HG03159 (cell line): ENCODE results near the gene FGF12.

Experiments
- ATAC-seq: cut with Tn5 transposase; IDR thresholded peaks from one replicate; pipeline ENCODE4 v1.9.1; 2021; ENCODE audit warnings: mild to moderate bottlenecking, moderate library complexity; ENCODE audit not compliant: unreplicated experiment

Gene FGF12

DNA sequence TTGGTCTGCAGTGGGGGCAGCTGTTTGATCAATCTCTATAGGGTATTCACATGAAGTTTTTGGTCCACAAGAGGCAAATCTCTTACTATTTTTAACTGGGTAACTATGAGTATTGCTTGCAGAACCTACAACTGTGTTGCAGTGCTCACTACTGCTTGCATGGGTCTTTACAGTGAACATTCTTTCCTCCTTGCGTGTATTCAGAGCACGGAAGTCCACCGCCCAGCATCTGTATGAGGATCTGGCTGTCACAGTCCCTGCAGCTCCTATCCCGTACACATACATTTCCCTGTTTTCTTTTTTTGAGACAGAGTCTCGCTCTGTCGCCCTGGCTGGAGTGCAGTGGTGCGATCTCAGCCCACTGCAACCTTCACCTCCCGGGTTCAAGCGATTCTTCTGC lies 449.9 kb downstream of the FGF12 start:
- no peak for ATAC-seq

DNA sequence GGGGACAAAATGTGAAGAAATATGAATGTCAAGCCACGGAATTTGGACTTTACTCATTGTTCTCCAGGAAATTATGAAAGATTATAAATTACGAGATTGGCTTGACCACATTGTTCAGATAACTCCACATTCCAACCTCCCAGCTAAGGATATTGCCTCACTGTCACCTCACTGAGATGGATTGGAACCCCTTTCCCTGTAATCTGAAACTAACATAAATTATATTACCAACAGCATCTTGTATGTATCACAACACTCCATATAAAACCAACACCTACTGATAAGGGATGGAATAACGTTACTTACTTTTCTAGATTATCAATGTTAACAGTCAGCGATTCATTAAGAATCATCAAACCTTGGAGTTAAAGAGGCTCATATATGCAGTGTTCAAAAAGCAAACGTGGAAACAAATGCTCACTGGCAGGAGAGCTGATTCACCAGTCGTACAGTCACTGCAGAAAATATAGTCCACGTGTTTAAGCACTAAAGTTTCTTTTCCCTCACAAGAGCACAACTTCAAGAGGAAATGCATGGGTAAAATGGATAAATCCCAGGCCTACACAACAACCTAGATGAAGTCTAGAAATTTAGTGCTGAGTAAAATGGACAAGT lies 451.5 kb downstream of the FGF12 start:
- ATAC-seq: no peak

DNA sequence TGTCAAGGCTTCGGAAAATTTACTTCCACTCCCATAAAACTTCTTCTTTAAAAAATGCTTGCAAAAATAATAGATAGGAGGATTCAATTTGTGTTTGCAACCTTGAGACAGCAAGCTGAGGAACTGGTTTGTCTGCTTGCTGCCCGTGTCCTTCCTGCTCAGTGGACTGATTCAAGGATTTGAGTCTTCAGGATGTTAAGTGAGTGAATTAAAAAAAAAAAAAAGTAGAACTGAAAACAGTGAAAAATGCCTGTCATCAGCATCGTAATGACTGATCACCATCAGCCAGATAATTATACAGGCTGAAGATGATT lies 453.7 kb downstream of the FGF12 start:
- ATAC-seq: no peak

DNA sequence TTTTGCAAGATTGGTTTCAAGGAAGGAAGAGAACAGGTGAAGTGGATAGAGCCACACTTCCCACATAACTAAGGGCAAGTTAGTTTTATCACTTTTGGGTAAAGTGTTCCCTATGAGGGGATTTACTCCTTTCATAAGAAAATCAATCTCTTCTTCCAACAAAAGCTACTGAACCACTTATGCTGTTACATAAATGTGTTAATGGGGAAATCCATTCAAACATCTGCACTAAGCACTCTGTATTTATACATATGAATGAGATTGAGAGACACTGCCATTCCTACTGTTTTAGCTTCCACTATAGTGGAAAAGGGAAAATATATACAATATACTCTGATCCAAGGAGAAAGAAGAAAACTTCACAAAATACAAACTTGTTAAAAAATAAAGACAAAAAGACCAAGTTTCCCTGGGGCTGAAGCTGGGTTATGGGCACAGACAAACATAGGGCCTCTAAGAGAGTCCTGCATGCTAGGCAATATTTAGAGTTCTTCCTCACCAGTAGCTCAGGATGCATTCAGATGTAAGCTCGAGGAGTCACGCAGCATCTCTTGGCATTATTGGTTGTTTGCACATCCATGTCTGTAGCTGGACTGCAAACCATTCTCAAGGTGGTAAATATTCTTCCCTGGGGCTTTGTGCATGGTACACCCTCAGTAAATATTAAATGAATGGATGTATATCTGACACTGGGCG lies 454.2 kb downstream of the FGF12 start:
- no peak for ATAC-seq

DNA sequence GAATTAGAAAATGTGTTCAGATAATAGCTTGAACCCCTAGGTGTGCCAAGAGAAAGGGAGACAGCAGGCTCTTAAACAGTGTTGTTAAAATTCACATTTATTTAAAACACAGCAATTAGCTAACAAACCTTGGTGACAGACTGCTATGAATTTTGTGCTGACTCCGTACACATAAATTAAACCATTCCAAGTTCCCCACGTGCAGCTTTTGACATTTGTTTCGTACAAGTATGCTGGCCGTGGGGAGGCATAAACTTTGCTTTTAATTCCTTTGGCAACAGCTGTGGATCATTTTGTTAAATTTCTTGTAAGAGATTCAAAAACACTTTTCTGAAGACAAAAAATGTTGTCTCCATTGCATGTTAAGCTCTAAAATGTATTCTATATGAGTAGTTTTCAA lies 465.3 kb downstream of the FGF12 start:
- no peak for ATAC-seq

DNA sequence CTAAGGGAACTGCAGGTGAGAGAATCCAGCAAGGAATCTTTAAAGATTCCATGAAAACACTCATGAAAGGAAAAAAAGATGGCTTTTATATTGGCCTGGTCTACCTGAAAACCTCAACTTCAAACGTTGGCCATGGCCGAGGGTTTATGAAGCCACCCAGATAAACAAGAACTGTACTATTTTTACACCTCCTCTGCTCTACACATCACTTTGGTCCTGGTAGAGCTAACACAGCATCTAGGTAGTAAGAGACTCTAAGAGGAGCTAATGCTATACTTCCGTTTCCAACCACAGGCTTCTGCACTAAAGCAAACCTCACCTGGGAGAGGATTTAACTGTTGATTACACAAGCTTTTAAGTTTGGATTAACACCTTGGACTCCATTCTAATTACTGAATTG lies 466.2 kb downstream of the FGF12 start:
- ATAC-seq: no peak

DNA sequence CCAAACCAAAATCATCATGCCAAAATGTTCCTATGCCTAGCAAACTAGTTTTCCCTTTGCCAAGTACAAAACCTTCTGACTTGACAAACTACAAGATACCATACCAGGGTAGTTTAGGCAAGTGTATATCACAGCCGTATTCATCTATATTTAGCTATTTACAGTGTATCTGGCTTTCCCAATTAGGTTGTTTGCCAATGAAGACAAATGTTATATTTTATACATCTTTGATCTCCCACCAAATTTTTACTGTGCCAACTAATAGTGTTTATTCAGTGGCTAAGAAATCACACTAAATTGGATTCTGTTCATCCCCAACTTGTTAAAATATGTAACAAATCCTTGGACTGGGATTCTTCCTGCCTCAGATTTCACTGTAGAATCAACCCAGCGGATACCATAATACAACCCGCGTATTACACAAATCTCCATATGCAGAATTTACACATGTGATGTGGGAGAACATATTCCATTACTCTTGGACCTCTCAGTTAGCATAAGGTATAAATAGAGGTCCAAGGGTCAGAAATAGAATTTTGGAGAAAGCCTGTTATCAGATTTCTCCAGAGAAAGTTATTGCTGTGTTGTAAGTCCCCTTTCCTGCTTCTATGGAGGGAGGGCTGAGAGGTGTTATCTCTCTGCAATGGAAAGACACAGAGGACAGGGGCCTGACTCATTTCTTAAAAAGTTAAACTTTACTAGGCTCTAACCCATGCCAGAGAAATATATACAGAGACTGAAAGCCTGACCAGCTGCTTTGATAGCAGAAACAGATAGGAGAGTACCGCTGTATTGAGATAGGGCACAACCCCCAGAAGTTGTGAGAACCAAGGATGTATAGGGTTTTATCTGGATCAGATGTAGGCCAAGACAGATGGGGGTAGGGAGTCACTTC lies 467.0 kb downstream of the FGF12 start:
- ATAC-seq: no peak

DNA sequence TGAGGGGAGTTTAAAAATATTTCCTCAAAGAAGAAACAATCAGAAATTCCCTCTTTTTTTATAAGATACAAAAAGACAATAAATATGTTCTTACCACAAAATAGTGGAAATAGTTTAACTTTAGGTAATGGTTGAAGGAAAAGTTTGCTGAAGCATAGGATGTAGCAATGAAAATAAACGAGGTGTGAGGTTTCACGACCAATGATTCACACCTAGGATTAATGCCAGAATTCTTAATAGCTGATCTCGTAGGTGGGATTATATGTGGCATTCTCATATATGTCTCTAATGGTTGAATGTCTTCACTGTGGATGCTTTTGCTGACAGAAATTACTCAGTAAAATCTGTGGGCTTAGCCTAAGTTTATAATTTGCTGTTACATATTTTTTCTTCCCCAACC lies 467.7 kb downstream of the FGF12 start:
- ATAC-seq: no peak

DNA sequence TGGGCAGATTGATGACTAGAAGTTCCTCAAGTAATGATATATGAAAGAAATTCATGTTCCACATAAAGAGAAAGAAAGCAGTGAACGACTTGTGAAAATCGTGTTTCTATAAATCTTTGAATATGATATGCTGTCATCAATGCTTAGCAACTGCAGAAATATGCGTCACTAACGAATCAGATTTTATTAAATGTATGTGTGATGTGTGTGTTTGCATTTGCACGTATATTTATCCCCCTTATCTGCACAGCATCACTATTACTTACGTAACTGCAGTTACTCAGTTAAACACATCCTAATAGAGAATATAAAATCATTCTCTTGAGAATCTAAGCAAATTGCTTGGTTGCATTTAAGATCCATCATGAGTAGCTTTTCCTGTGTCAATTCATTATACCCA lies 468.6 kb downstream of the FGF12 start:
- ATAC-seq: no peak

DNA sequence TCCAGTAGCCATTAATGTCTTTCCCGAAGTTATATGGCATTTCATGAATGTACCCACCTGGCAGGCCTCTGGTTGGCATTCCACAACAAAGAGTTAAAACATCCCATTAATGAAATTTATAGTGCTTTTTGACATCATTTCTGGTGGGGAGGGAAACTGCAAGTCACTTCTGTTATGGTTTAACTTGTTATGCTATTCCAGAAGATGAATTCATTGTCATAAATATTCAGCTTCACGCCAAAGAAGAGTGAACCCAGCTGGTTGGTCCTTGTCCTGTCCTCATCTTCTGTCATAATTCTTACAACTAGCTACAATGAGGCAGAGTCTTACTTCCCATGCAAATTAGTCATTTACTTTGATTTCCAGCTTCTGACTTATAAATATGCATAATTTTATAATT lies 471.5 kb downstream of the FGF12 start:
- ATAC-seq: no peak

DNA sequence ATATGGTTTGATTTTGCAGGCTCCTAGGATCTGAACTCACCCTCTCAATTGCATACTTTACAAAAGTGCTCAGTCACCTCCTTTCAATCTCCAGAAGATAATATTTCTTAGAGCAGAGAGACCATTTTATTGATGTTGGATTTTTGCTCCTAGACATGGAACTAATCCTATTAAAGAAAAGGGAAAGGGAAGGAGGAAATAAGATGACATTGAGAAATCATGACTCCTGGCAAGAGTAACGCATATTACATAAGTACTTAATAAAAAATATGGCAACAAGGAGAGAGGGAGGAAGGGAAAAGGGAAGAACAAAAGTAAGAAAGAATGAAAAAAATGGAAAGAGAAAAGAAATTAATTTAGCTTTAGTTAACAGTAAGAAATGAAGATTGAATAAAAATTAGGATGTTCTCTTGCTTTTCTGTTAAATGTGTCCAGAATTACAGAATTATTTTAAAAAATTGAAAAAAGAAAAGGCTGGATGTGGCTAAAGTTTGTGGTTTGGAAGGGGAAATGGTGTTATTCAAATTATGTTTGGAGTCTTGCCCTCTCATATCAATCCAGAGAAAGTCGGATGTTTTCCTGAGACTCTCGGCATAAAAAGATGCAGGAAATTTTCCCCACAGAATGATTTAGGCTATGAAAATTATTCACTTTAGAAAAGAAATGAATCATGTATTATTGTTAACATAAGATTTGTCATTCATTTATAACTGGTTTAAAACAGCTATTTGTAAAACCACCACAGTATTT lies 474.0 kb downstream of the FGF12 start:
- ATAC-seq: no peak

DNA sequence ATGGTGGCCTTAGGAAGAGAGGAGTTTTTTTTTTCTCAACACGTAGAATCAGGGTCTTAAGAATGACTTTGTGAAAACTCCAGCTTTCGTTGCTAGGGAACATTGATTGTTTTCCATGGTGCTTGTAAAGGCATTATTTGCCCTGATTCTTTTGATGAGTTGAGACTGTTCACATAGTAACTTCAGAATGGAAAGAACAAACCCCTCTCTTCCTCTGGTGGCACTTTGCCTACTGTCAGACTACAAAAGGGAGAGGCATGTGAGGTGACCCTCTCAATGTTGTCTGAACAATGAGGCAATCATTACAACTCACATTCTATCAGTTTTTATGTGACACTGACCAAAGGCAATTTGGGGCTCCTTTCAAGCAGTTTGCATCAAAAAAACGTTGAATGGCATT lies 477.8 kb downstream of the FGF12 start:
- ATAC-seq: no peak

DNA sequence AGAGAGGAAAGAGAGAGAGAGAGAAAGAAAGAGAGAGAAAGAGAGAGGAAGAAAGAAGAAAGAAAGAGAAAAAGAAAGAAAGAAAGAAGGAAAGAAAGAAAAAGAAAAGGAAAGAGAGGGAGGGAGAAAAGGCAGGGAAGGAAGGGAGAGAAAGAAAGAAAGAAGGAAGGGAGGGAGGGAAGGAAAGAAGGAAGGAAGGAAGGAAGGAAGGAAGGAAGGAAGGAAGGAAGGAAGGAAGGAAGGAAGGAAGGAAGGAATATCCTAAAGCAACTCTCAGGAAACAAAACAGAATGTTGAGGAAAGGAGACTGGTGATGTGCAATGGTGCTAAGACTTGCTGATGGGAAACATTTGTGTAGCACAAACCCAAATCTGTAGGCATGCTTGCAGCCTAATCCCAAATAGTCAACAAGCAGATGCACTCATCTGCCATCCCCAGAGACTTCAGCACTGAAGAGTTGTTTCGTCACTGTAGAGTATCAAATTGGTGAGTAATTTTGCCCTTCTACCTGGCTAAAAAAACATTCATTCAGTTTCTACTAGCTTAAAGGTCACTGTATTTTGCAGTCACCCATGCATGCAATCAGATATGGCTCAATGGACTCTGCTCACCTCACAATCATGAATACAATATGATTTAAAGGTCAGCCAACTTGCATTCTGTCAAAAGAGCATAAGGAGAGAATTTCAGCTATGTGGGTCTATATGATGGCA lies 480.3 kb downstream of the FGF12 start:
- ATAC-seq: no peak

DNA sequence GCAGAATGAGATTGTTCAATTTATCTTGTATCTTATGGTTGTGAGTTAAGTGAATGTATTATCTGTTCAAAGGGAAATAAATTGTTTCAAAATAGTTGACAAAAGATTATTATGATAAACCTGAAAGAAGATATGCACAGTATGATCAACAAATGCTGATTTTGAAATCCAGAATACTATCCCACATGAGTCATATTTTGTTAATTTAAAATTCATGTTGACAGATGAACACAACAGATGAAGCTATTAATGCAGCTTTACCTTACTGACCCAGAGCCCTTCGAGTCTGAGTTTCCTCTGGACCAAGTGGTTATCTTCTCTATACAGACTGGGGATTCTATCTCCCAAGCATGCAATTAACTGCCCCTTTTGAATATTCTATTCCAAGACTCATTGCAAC lies 482.8 kb downstream of the FGF12 start:
- no peak for ATAC-seq

DNA sequence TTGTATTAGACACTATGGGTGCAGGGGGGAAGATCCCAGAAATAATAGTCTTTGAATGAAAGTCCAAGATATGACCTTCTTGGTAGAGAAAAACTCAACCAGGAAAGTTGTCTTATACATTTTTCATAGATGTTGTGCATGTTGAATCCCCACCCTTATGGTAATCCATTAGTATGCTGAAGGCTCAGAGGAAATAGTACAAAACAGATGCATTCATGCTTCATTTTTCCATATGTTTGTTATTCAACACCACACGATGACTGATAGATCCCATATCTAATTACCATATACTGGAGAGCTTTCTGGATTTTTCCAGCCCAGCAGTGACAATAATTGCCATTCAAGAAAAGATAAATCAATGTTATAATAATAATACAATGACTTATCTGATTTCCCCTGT lies 487.4 kb downstream of the FGF12 start:
- ATAC-seq: no peak

DNA sequence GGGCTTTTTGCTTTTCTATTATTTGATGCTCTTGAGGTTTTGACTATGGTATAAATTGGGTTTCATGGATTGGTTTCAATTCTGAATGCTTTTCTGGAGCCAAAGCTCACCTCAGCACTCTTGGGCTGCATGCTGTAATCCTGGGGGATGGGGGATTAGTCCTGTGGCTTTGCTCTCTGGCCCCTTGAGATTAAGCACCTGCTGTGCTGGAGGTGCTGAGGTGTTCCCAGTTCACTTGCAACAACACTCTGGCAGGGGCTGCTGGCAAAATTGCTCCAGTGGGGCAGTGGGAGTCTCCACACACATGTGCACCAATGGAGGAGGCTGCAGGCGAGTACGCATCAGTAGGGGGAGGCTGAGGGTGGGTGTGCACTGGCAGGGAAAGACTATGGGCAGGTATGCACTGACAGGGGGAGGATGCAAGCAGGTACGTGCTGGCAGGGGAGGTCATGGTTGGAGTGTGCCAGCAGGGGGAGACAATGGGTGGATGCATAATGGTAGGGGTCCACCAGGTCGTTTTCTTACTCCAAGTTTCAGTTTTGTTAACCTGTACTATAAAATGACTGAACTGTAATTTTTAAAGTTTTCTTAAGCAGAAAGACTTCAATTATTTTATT lies 489.2 kb downstream of the FGF12 start:
- ATAC-seq: peak; percentile 55

DNA sequence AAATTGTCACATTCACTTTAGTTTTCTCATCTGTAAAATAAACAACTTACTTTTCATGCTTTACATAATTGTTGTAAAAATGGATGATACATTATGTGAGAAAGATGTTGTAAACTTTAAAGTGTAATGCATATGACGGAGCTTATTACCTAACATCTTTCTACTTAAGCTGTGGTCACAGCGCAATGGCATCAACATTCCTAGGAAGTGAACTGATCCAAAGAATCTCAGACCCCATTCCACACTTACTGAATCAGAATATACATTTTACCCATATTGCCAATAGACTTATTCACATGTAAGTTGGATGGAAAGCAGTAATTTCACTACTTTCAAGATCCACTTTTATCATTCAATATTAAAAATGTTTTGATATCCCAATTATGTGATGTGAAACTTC lies 497.5 kb downstream of the FGF12 start:
- ATAC-seq: no peak

DNA sequence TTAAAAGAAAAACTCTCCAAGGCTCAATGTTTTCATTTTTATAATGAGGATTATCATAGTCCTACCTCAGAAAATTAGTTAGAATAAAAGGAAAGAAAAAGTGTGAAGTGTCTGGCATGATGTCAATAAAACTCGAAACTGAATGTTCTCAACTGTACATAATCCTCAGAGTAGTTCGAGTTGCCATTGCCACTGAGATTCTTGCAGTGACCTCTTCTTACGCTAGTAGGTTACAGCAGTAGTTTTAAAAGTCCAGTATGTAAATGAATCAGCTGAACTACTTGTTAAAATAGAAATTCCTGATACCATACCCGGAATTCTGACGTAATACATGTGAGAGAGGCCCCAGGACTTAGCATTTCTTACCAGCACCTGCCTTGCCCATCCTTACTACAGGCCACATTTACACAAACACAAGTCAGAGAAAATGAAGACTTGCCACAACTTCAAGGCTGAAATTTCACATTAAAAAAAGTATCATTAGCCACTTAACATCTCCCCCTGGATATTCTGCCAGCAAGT lies 502.6 kb downstream of the FGF12 start:
- no peak for ATAC-seq

DNA sequence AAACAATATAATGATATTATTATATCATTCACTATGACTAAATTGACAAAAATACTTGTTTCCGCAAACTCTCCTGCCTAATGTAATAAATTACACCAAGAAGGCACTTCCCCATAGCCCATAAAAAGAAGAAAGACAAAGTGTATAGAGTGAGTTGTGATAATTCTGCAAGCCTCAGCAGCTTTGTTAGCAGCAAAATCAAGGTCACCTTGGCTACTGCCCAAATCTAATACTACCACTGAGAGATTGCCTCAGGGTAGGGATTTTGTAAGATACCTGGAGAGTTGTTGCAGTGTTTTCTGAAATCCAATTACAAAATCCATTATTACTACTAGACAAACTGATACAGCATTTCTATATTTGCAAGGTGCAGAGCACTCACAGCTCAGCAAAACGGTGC lies 503.5 kb downstream of the FGF12 start:
- ATAC-seq: no peak

DNA sequence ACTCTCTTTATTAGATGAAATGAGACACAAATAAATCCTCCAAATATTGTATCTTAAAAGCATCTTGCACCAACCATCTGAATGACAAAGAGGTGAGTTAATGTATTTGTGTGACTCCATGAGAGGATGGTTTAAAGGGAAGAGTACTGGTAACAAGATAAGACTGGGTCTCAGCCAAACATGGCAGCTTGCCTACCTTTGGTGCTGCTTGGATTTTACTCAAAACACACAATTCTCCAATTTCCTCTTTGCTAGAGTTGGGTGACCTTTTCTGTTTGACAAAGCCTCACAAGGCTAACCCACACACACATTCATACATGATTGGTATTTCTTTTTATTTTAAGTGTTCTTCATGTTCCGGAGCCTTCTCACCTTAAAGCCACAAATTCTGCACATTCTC lies 506.4 kb downstream of the FGF12 start:
- no peak for ATAC-seq
